SK-N-DZ (cell line): ENCODE measurements around the gene SLC22A31.

Source experiments
- DNase-seq: peaks from one replicate; pipeline ENCODE4 v3.0.0-alpha.2; 2015; ENCODE audit warnings: low spot score

Gene SLC22A31

GRCh38 chr16:89217138-89217387 is 16.7 kb upstream of the SLC22A31 start:
- no peak for DNase-seq

- peak; percentile 79 for DNase-seq
Measured at GRCh38 chr16:89216315-89217137, 16.2 kb upstream of the SLC22A31 start.

DNA sequence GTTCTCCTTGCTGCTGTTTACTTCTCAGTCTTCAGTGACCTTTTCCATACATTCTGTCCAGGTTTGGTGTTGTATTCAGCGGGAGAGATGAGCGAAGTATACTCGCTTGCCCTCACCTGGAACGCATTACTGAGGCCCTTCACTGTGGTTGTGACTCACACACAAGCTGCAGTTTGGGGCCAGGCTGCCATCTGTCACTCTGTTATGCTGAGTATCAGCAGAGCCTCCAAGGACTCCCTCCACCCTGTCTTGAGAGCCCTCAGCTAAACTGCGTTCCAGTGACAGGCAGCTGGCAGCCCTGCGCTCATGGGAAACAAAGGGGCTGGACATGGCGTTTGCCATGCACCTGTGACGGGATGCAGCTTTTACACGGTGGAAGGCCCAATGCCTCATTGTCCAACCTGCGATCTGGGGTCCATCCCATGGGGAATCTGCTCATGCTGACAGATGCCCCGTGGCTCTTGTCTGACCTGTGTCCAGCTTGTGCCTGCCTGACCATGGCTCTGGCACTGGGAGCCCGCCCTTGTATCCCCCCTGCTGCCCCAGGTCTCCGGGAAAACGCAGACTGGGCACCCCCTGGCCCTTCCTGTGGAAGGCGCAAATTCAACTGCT is 10.7 kb upstream of the SLC22A31 start:
- no peak for DNase-seq

DNA sequence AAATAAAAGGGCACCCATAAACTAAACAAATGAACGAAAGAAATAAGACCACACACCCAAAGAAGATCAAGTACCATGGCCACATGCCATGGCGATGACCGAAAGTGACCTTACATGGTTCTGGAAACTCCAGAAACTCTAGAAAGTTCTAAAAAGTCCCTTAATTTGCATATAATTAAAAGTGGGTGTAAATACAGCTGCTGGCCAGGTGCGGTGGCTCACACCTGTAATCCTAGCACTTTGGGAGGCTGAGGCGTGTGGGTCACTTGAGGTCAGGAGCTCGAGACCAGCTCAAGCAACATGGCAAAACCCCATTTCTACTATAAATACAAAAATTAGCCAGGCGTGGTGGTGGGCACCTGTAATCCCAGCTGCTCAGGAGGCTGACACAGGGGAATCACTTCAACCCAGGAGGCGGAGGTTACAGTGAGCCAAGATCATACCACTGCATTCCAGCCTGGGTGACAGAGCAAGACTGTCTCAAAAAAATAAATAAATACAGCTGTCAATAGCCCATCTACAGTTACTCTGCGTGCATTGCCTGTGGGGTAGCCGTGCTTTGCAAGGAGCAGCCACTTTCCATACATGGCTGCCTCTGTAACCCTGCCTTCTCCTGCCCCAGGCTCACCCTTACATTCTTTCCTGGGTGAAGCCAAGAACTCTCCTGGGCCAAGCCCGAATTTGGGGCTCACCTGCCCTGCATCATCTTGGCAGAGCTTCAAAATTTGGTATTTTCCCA is 10.0 kb upstream of the SLC22A31 start:
- DNase-seq = no peak

DNA sequence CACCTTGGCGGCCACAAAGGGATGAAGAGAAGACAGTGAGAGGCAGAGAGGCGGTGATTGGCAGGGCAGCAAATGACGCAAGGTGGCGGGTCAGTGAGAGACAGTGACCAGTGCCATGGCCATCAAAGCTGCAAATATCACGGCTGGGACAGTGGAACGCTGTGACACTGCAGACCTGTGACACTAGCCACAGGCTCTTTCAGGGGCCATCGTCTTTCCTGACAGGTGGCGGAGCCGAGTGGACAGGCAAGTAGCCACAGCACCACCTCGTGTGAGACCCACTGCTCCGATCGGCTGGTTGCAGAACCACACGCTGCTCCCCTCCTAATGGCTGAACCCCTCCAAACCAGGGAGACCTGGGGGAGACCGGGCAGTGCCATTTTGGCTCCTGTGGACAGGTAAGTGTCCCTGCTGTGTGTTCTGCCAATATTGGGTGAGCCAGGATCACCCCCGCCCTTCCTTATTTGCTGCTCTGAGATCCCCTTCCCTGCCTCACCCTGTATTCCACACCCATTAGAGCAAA is 9.2 kb upstream of the SLC22A31 start:
- DNase-seq = no peak

DNA sequence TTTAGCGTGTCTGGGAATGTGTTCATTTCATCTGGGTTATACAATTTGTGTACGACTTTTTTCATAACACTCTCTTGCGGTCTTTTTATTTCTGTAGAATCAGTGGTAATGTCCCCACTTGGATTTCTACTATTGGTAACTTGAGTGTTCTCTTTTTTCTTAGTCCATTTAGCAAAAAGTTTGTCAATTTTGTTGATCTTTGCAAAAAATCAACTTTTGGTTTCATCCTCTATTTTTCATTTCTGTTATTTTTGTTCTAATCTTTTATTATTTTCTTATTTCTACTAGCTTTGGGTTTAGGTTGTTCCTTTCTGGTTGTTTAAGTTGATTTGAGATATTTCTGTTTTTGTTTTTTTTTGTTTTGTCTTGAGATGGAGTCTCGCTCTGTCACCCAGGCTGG is 7.7 kb upstream of the SLC22A31 start:
- DNase-seq = no peak

DNA sequence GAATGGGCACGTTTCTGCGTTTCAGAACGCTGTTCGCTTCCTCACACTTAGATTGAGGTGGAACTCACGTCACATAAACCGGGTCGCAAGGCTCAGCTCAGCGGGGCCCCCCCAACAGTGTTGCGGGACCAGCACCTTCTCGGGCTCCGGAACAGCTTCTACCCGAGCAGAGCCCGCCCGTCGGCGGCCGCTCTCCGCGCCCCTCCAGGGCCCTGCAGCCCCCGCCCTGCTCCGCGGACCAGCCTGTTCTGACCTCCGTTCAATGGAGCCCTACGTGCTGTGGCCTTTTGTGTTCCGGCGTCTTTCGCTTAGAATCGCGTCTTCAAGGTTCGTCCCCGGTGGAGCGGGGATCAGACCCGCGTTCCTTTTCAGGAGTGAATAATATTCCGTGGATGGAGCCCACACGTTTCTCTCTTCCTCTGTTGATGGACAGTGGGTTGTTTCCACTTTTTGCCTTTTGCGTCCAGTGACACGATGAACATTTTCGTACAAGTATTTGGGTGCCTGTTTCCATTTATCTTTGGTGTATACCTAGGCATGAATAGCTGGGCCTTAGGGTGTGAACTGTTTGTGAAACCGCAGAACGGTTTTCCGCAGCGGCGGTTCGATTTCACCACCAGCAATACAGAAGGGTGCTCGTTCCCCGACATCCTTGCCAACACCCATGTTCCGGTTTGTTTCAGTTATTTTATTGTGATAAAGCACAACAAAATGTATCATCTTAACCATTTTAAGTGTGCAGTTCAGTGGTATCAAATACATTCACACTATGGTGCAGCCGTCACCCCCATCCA is 2.3 kb upstream of the SLC22A31 start:
- DNase-seq = no peak

GRCh38 chr16:89201439-89202377 is 1.4 kb upstream of the SLC22A31 start:
- DNase-seq = peak; percentile 17

DNA sequence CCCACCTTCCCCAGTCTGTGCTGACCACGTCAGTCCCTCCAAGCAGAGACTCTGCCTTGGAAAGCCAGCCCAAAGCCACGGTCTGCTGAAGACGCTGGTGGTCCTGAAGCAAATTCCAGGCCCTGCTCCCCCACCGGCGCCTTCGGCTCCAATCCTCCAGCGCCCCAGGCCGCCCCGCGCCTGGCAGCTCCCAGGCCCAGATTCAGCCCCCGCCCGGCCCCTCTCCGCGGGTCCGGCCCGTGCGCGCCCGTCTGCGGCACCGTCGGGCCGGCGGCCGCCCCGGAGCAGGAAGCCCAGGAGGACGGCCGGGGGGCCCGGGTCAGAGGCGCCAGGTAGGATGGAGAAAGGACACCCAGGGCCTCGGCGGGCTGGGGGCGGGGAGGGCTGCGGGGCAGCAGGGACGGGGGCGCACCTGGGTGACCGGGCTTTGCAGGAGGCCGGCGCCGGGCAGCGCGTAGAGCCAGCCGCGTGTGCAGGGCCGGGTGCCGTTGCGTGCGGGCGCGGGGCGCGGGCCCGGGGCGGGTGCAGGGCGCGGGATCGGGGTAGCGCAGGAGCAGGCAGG is 594 bp upstream of the SLC22A31 start:
- DNase-seq = no peak

DNA sequence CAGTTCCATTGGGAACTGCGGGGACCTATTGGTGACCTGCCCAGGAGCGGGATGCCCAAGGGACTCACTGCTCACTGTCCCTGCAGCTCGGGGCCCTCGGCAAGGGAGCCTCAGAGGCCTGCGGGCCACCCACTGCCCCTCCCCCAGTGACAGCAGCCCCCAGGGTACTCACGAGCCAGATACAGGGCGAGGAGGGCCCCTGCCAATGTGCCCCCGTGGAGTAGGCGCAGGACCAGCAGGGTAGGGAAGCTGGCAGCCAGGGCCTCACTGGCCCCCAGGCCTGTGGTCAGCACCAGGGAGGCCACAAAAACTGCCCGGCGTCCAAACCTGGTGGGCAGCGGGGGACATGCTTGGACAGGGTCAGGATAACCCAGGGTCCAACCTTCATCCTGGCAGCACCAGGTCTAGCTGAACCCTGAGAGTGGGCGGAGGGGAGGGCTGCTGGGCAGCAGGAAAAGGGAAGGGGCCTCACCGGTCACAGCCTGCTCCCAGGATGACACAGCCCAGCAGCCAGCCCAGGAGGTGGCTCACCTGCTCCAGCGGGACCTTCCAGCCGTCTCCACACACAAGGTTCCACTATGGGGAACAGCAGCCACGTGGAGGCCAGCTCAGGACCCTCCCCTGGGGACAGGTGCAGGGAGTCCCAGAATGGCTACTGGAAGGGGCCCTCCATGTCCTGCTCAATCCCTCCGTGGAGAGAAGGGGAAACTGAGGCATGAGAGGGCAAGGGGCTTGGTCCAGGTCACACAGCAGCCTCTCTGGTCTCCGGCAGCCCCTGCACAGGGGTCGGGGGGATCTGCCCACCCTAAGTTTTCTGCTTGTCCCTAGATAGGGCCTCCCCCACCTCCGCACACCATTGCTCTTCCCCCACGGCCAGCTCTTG is 855 bp downstream of the SLC22A31 start:
- no peak for DNase-seq

- no peak for DNase-seq
Measured at GRCh38 chr16:89198417-89199240, 1.7 kb downstream of the SLC22A31 start.

GRCh38 chr16:89197633-89198416 is 2.5 kb downstream of the SLC22A31 start:
- DNase-seq = no peak

- no peak for DNase-seq
Measured at GRCh38 chr16:89197033-89197632, 3.2 kb downstream of the SLC22A31 start.

- no peak for DNase-seq
Measured at GRCh38 chr16:89195521-89196171, 4.7 kb downstream of the SLC22A31 start.

DNA sequence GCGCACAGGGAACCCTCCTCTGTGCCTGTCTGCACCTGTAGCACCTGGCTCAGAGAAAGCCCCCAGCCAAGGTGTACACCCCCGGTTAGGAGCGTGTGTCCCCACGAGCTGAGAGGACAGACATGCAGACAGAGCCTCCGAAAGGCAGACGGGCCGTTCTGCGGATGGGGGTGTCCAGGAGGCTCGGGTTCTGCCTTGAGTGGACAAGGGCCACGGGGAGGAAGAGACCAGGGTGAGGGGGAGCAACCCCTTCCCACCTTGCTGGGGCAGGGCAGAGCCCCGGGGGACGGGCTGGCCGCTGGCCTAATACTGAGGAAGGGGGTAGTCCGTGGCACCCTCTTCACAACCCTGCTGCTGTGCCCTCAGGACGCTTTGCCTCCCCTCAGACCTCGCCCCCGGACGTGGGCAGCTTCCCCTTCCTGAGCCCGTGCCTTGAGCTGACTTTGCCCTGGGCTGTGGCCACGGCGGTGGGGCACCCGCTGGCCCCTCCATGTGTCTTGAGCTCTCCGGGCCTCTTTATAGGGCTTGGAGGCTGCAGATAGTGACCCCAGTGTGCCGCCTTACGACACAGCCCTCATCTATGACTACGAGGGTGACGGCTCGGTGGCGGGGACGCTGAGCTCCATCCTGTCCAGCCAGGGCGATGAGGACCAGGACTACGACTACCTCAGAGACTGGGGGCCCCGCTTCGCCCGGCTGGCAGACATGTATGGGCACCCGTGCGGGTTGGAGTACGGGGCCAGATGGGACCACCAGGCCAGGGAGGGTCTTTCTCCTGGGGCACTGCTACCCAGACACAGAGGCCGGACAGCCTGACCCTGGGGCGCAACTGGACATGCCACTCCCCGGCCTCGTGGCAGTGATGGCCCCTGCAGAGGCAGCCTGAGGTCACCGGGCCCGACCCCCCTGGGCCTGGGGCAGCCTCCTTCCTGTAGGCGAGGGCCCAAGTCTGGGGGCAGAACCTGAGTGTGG is 5.7 kb downstream of the SLC22A31 start:
- no peak for DNase-seq
